ENCODE results near the gene SYDE1.

DNA sequence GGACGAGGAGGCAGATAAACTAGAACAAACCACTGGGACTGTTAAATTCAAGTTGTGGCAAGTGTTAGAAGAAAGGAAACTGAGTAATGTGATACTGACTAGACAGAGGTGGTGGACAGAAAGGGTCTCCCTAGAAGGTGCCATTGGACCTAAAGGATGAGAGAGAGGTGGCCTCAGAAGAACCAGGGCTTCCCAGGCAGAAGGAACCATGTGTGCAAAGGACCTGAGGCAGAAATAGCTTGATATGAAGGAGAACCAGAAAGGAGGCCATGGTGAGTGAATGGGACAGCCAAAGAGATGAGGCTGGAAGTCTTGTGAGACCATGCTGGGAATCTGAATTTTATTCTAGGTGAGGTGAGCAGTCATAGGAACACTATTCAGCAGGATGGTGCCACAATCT lies 2.8 kb upstream of the SYDE1 start:
- TF ChIP-seq, protein P1, sequence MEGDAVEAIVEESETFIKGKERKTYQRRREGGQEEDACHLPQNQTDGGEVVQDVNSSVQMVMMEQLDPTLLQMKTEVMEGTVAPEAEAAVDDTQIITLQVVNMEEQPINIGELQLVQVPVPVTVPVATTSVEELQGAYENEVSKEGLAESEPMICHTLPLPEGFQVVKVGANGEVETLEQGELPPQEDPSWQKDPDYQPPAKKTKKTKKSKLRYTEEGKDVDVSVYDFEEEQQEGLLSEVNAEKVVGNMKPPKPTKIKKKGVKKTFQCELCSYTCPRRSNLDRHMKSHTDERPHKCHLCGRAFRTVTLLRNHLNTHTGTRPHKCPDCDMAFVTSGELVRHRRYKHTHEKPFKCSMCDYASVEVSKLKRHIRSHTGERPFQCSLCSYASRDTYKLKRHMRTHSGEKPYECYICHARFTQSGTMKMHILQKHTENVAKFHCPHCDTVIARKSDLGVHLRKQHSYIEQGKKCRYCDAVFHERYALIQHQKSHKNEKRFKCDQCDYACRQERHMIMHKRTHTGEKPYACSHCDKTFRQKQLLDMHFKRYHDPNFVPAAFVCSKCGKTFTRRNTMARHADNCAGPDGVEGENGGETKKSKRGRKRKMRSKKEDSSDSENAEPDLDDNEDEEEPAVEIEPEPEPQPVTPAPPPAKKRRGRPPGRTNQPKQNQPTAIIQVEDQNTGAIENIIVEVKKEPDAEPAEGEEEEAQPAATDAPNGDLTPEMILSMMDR (IDR thresholded peaks at IDR 0.05): no peak
- TF ChIP-seq POLR2A (IDR thresholded peaks at IDR 0.05): no peak
- TF ChIP-seq POLR2AphosphoS5 (IDR thresholded peaks at IDR 0.05; ENCODE audit: insufficient read depth in 1 of 2, low read depth in 1 of 2): no peak
